ENCODE results near the gene INCENP.
"Not testable (repeated sequence)": the region's sequence is repeated elsewhere in the genome, so short reads cannot be mapped to it uniquely, and the experiment has no call there.

Gene INCENP

DNA sequence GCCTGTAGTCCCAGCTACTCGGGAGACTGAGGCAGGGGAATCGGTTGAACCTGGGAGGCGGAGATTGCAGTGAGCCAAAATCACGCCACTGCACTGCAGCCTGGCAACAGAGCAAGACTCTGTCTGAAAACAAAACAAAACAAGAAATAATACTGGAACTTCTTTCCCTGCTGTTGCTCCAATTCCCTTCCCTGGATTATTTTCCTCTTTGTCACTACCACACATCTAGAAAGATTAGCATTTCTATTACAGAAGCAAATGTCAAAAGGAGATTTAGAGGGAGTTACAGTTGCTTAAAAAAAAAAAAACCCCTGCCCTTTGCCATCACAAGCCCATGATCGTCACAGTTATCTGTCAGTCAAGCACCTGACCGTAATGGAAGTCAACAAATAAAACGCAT is 48.5 kb downstream of the INCENP start:
- no peak for DNase-seq

DNA sequence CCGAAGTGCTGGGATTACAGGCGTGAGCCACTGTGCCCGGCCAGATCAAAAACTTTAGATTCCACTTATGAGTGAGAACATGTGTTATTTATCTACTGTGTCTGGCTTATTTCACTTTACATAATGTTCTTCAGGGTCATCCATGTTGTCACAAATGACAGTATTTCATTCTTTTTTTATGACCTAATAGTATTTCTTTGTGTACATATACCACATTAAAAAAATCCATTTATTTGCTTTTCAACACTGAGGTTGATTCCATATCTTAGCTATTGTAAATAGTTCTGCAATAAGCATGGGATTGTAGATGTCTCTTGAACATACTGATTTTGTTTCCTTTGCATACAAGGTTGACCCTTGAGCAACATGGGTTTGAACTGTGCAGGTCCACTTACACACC is 53.0 kb downstream of the INCENP start:
- DNase-seq = no peak

DNA sequence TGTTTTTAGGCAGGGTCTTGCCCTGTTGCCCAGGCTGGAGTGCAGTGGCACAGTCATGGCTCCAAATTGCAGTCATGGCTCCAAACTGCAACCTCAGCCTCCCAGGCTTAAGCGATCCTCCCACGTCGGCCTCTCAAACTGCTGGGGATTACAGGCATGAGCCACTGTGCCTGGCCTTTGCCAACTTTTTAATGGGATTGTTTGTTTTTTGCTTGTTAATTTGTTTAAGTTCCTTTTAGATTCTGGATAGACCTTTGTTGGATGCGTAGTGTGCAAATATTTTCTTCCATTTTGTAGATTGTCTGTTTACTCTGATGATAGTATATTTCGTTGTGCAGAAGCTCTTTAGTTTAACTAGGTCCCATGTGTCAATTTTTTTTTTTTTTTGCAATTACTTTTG is 56.2 kb downstream of the INCENP start:
- DNase-seq = no peak

DNA sequence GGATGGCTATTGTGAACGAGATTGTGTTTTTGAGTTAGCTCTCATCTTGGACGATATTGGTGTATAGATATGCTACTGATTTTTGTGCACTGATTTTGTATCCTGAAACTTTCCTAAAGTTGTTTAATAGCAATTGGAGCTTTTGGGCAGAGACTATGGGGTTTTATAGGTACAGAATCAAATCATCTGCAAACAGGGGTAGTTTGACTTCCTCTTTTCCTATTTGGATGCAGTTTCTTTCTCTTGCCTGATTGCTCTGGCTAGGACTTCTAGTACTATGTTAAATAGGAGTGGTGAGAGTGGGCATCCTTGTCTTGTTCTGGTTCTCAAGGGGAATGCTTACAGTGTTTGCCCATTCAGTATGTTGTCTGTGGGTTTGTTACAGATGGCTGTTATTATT is 57.3 kb downstream of the INCENP start:
- no peak for DNase-seq

DNA sequence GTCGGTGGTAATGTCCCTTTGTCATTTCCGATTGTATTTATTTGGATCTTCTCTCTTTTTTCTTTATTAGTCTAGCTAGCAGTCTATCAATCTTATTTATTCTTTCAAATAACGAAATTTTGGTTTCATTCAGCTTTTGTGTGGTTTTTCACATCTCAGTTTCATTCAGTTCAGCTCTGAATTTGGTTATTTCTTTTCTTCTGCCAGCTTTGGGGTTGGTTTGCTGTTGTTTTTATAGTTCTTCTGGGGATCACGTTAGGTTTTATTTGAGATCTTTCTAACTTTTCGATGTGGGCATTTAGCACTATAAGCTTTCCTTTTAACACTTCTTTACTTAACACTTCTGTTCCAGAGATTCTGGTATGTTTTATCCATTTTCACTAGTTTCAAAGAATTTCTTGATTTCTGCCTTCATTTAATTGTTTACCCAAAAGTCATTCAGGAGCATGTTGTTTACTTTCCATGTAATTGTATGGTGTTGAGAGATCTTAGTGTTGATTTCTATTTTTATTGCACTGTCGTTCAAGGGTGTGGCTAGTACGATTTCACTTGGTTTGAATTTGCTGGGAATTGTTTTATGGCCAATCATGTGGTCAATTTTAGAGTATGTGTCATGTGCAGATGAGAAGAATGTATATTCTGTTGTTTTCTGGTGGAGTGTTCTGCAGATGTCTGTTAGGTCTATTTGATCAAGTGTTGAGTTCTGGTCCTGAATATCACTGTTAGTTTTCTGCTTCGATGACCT is 58.5 kb downstream of the INCENP start:
- DNase-seq = no peak

DNA sequence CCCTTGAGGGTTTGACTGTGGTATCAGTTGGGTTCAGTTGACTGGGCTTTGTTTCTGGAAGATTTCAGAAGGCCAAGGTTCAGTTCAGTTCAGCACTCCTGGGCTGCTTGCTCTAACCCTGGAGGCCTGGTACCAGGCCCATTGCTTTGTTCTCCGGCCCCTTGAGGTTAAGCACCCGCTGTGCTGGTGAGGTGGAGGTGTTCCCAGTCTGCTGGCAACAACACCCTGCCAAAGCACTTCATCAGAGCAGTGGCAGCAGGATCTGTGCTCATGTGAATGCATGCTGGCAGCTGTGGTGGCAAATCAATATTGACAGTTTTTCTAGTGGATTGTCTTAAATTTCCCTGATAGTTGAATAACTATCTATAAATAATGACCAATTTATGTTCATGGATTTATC is 62.4 kb downstream of the INCENP start:
- DNase-seq = no peak

DNA sequence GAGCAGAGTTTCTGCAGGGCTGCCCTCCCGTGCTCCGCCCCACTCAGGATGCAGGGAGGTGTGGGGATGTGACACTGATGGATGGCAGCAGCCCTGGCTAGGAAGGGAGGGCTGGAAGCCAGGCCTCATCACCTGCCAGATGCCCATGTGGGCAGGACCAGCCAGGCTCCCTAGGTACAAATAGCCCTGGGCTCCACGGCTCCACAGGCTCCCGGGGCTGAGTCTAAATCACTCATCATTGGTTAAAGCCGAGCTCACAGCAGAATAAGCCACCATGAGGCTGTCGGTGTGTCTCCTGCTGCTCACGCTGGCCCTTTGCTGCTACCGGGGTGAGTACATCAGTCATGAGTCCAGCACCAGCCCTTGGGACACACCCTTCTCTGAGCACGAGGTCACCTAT is 66.2 kb downstream of the INCENP start, which contains the start of gene SCGB1D1:
TSS of gene SCGB1D1 (plus strand) at position 206 of the 400 bp plus-strand sequence. CDS start at position 275, 69 bp downstream.
- DNase-seq = no peak

DNA sequence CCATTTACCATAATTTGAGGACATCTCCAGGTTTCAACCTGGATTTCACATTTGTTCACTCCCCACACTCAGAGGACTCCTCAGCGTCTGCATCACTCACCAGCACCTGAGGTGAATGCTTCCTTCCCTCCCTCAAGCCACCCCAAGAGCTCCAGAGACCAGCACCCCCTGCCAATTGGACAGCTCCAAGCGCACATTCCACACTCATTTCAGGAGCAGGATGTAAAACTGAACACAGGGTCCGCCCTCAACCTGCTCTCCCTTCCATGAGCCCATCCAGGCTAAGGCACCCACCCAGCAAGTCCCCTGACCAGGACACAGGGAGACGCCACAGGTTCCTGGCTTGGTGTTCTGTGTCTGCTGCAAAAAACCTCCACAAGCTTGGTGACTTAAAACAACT is 70.1 kb downstream of the INCENP start:
- no peak for DNase-seq

DNA sequence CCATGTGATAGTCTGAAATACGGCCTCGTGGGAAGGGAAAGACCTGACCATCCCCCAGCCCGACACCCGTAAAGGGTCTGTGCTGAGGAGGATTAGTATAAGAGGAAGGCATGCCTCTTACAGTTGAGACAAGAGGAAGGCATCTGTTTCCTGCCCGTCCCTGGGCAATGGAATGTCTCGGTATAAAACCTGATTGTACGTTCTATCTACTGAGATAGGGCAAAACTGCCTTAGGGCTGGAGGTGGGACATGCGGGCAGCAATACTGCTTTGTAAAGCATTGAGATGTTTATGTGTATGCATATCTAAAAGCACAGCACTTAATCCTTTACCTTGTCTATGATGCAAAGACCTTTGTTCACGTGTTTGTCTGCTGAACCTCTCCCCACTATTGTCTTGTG is 71.2 kb downstream of the INCENP start:
- not testable (repeated sequence) for DNase-seq

DNA sequence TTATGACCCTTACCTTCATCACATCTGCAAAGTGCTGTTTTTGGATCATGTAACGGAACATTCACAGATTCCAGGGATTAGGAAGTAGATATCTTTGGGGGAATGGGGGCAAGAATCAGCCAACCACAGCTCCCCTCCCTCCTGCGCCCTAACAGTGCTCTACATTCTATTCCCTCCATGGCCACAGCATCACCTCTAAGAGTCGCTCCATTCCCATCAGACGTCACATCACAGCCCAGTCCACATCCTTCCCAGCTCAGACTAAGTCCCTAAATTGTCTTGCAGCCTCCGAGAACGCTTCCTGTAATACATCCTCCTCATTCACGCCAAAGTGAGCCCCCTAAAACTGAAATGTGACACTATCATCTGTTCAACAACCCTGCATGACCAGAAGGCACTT is 72.1 kb downstream of the INCENP start:
- DNase-seq = no peak

DNA sequence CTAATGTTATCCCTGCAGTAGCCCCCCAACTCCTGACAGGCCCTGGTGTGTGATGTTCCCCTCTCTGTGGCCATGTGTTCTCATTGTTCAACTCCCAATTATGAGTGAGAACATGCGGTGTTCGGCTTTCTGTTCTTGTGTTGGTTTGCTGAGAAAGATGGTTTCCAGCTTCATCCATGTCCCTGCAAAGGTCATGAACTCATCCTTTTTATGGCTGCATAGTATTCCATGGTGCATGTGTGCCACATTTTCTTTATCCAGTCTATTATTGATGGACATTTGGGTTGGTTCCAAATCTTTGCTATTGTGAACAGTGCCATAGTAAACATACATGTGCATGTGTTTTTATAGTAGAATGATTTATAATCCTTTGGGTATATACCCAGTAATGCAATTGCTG is 73.6 kb downstream of the INCENP start:
- DNase-seq = not testable (repeated sequence)

DNA sequence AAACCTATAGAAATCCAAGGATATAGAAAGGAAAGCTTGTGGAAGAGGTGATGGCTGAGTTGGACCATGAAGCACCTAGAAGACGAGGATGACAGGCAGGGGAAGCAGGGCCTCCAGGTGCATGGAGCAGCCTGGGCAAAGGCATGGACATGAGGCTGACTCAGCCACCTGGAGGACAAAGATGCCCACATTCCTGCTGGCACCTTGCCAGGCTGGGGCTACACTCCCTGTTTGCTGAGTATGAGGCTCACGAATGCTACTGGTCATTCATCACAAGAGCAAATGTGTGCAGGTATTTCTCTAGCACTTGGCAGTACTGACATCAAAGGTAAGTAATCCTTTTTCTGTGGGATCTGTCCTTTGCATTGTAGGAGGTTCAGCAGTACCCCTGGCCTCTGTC is 77.6 kb downstream of the INCENP start:
- DNase-seq = no peak

Data from stimulated activated CD4-positive, alpha-beta T cell treated with anti-CD3 and anti-CD28 coated beads, Interleukin-12 subunit alpha, Interleukin-12 subunit beta, amount 100 ng/mL, for 4 hours (primary cell).